GM21381 (cell line): ENCODE data around the gene EBI3.
"Not testable (repeated sequence)": the region's sequence is repeated elsewhere in the genome, so short reads cannot be mapped to it uniquely, and the experiment has no call there.

ENCODE experiments used
- ATAC-seq: cut with Tn5 transposase; IDR thresholded peaks from one replicate; pipeline ENCODE4 v1.9.1; 2021; ENCODE audit warnings: mild to moderate bottlenecking, moderate library complexity; ENCODE audit not compliant: unreplicated experiment

The EBI3 gene

DNA sequence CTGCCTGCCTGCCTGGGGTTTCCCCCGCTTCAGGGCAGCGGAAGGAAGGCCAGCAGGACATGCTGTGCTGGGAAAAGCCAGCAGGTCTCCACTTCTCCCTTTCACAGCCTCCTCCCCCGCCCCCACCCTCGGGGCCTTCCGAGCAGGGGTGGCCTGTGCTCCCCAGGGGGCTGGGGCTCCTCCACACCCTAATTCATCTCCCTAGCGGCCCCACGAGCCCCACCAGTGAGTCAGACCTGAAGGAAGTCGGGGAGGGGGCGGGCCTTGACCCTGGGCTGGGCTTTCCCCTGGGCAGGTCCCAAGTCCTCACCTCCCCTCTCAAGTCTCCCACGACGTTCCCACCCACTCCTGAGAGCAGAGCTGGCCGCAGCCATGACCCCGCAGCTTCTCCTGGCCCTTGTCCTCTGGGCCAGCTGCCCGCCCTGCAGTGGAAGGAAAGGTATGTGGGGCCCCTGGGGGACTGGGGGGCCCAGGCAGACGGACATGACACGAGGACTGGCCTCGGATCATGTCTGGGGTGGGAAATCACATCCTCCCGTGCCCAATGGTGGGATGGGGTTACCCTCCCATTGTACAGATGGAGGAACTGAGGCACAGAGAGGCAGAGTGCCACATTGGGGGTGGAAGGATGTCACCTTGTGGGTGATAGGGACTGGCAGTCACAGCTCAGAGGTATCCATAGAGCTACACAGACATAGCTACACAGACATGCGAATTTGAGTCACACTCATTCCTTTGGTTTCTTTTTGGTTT is at the start of gene EBI3:
TSS of gene EBI3 (plus strand) at position 345 of the 753 bp plus-strand sequence. CDS start at position 373, 28 bp downstream.
- peak; percentile 53 for ATAC-seq

DNA sequence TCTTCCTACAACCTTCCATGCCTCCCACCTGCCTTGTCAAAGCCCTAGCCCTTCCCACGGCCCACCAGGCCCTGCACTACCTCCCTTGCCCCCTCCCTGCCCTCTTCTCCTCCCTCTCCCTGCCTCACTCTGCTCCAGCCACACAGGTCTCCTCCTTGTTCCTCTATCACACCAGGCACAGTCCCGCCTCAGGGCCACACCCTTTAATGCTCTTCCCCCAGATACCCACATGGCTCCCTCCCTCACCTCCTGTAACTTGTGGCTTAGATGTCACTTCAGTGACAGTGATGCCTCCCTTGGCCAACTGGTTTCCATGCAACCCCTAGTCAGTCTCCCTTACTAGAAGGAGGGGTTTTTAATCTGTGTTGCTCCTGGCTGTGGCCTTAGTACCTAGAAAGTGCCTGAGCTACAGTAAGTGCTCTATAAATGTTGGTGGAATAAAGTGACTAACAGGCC is 48.2 kb upstream of the EBI3 start:
- no peak for ATAC-seq

DNA sequence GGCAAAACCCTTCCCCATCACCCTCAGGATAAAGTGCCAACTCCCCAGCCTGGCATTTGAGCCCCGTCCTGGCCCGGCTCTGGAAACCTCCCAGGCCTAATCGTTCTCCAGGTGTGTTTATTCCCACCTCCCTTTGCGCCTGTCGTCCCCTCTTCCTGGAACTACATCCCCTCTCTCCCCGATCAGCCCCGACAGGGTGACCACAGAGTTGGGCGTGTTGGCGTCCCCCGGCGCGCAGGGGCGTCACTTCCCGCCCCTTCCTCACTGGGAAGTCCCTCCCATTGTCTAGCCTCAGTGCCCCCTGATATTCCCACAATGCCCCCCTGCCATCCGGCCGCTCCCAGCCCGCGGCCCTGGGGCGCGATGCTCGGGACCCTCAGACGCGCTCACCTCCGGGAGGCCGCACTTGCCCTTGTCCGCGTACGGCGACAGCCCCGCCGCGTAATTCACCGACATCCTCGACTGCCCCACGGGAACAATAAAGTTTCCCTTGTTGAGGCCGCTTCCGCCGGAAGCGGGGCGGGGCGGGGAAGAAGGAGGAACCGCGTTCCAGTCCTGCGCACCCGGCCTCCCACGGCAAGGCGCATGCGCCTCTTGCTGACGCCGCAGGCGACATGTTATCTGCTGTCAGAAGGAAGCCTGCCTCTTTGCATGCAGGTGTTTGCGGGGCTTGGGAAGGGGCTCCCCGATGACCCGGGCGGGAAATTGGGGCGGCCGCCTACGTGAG is 47.1 kb upstream of the EBI3 start, which contains the start of the genes ANKRD24 and SIRT6:
TSS of gene ANKRD24 (plus strand) at position 606 of the 727 bp plus-strand sequence. CDS start 3,737 bp downstream, outside the sequence.
TSS of gene SIRT6 (minus strand) at position 480 of the 727 bp plus-strand sequence. CDS start at position 456, 24 bp downstream.
- peak; percentile 62 for ATAC-seq

DNA sequence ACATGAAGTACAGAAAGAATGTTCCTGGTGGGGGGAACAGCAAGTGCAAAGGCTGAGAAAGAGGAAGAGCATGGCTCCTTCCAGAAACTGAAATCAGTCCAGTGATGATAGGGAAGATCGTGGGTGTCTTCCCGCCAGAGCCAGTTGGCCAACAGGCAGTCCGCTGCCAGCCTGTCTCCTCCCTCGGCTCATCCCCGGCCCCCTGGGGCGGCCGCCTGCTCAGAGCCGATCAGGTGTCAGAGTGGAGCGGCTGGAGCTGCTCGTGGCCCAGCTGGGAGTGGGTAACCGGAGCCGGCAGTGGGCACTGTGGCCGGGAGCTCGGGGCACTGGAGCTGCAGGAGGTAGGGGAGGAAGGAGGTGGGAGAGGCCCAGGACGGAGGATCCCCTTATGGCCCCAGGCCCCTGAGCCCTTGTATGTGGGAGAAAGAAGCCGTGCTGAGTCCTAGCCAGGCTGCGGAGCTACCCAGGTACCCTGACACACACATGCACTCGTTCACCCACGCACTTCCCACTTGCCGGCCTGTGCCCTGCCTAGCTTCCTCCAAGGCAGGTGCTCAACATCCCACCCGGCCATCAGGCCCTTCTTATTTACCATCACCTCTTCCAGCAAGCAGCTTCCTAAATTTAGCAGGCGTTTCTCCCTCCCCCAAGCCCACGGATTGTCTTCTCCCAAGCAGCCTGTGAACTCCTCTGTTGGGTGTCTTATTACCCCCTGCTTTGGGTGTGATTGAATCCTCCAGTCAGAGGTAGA is 45.2 kb upstream of the EBI3 start:
- ATAC-seq = no peak

DNA sequence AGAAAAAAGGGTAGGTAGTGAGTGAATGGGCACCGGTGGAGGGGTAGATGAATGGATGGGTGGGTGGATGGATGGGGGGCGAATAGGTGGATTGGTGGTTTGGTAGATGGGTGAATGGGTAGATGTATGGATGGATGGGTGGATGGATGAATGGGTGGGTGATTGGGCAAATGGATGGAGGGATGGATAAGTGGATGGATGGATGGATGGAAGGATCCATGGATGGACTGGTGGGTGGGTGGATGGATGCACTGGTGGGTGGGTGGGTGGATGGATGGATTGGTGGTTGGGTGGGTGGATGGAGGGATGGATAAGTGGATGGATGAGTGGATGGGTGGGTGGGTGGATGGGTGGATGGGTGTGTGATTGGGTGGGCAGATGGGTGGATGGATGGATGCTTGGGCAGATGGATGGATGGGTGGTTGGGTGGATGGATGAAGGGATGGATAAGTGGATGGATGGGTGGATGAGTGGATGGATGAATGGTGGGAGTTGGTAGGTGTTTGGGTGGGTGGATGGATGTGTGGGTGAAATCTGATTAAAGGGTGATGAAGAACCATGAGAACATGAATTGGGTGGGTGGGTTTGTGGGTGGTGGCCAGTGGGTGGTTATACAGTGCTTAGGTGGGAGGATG is 44.5 kb upstream of the EBI3 start:
- ATAC-seq = no peak

DNA sequence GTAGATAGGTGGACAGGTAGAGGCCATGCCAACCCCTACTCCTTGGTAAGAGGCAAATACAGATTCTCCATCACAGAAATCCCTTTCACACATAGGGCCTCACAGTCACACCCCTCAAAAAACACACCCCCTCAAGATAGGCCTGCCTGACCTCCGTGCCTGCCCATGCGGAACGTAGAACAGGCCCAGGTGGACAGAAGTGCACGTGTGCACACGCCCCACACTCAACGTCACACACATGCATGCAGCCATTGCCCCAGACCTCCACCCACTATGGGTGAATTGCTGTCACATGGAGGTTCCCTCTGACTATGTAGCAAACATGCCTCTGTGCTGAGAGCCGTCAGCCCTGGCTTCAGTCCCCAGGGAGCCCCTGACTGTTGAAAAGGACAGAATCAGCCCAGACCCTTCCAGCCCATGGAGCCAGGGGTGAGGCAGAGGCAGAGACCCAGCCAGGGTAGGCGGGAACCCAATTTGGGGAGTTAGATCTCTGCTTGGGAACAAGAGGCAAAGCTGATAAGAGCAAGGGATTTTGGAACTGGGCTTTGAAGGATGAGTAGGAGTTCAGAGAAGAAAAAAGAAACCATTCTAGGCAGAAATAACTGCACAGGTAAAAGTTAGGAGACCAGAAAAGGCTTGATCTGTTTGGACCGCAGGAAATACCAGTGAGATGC is 43.8 kb upstream of the EBI3 start:
- no peak for ATAC-seq

DNA sequence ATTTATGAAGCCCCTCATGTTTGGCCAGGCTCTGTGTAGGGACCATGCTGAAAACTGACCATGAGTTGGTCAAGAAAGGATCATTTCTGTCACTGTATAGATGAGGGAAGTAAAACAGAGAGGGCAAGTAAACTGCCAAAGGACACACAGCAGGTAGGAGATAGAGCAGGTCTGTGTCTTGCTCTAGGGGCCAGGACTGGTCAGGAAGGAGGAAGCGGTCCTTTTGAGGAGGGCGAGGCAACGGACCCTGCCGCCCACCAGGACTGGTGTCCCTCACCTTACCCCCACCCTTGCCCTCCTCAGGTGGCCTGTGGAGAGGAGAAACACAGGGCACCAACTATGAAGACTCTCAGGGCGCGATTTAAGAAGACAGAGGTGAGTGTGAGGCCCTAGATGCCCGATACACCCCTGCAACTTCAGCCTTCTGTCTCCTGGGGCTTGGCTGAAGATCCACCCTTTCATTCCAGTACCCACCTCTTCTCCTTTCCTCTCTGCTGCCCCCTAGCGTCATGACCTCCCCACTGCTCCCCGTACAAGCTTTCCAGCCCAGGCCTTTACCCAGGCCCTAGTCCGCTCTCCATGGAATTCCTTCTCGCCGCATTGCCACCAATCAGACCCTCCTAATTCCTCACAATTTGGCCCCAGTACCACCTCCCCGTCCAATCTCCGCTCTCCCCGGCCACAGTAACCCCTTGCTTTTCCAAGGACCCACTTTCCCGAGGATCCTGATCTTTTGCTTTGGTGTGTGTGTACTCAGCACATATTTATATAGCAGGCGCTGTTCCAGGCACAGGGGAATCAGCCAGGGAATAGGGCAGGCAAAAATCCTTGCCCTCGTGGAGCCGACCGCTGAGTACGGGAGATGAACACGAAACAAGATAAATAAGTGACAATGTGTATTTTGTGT is 43.0 kb upstream of the EBI3 start:
- ATAC-seq = no peak

DNA sequence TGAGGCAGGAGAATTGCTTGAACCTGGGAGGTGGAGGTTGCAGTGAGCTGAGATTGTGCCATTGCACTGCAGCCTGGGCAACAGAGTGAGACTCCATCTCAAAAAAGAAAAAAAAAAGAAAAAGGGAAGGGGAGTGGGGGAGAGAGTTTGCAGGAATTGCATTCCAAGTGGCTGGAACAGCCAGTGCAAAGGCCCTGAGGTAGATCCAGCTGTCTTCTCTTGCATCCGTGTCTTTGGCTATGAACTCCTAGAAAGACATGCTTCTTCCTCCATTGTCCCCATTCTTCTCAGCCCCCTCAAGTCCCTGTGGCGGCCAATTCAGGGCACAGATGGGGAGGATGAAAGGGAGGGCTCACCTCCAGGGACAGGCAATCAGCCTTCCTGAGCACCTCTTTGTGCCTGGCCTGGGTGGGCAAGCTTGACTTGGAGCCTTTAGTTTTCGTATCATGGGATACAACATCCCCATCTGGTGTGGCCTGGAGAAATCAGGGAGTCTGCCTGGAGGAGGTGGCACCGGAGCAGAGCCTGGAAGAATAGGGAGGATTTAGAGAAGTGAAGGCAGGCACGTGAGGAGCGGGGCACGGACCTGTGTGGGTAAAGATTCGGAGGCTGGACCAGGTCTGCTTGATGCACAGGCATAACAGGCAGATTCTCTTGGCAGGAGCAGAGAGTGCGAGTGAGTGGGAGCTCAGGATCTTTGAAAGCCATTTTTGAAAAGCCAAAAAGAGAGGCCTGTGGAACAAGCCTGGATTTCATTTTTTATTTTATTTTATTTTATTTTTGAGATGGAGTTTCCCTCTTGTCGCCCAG is 41.8 kb upstream of the EBI3 start:
- no peak for ATAC-seq

DNA sequence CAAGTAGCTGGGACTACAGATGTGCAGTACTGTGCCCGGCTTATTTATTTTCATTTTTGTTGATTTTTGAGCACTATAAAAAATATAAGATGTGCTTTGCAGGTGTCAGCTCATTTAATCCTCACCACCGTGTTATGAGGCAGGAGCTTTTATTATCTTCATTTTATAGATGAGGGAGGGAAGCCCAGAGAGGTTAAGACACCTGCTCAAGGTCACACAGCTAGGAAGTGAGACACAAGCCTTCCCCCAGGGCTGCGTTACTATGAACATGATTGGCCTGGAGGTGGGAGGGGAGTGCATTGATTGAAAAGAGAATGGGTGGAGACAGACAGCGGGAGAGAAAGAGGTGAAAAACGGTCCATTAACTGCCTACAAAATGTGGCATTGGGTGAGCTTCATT is 39.7 kb upstream of the EBI3 start:
- ATAC-seq = no peak

DNA sequence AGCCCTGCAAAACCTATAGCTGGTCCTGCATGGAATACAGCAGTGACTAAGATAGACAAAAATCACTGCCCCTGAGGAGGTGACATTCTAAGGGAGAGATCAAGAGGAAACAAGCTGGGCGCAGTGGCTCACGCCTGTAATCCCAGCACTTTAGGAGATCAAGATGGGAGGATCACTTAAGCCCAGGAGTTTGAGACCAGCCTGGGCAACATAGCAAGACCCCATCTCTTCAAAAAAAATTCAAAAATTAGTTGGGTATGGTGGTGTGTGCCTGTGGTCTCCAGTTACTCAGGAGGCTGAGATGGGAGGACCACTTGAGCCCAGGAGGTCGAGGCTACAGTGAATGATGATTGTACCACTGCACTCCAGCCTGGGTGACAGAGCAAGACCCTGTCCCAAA is 36.8 kb upstream of the EBI3 start:
- not testable (repeated sequence) for ATAC-seq

DNA sequence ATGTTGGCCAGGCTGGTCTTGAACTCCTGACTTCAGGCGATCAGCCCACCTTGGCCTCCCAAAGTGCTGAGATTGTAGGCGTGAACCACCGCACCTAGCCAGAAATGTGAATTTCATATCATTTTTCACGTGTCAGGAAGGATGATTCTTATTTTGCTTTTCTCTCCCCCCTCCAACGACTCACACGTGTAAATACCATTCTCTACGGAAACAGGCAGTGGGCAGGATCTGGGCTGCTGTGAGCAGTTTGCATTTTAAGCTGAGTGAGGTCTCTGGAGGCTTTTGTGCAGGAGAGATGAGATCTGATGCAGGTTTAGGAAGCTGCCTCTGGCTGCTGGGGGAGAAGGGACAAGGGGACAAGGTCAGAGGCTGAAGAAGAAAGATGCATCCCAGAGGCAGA is 35.0 kb upstream of the EBI3 start:
- ATAC-seq = no peak

DNA sequence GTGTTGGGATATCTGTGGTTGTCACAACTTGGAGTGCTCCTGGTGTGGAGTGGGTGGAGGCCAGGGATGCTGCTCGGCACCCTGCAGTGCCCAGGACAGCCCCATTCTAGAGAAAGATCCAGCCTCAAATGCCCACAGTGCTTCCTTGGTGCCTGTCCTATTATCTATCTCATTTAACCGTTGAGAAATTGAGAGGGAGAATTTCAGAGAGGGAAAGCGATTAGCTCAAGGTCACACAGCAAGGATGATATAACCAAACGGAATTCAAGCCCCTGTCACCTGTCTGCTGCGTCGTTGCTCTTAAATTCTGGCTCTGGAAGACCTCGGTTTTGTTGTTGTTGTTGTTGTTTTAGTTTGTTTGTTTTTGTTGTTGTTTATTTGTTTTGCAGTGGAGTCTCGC is 33.3 kb upstream of the EBI3 start:
- no peak for ATAC-seq

DNA sequence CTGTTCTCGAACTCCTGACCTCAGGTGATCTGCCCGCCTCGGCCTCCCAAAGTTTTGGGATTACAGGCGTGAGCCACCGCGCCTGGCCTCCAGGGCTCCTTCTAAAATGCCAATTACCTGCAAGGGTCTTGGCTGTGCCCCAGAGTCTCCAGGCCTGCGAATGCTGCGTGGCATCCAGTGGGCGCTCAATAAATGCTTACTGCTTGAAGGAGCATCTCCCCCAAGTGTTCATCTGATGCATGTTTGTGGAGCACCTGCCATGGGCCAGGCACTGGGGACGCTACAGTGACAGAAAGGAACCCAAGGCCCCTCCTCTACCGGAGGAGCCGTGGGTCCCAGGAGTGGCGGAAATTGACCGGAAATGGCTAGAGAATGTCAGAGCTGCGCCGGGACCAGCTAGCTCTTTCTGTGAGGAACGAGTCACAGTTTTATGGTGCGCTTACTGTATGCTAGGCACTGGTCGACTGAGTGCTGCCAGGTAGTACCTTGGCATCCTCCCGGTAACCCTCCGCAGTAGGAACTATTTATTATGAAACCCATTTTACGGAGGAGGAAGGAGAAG is 32.7 kb upstream of the EBI3 start:
- ATAC-seq = no peak

DNA sequence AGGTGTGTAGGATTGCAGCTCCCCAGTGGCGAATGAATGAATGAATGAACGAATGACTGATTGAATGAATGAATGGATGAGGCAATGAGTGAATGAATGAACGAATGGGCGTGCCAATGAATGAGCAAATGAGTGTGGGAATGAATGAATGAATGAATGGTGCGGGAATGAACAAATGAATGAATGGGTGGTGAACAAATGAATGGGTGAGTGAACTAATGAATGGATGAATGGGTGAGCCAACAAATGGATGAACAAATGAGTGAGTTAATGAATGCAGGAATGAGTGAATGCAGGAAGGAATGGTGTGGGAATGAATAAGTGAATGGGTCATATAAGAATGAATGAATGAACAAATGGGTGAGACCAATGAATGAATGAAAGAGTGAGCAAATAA is 32.1 kb upstream of the EBI3 start:
- ATAC-seq = no peak

DNA sequence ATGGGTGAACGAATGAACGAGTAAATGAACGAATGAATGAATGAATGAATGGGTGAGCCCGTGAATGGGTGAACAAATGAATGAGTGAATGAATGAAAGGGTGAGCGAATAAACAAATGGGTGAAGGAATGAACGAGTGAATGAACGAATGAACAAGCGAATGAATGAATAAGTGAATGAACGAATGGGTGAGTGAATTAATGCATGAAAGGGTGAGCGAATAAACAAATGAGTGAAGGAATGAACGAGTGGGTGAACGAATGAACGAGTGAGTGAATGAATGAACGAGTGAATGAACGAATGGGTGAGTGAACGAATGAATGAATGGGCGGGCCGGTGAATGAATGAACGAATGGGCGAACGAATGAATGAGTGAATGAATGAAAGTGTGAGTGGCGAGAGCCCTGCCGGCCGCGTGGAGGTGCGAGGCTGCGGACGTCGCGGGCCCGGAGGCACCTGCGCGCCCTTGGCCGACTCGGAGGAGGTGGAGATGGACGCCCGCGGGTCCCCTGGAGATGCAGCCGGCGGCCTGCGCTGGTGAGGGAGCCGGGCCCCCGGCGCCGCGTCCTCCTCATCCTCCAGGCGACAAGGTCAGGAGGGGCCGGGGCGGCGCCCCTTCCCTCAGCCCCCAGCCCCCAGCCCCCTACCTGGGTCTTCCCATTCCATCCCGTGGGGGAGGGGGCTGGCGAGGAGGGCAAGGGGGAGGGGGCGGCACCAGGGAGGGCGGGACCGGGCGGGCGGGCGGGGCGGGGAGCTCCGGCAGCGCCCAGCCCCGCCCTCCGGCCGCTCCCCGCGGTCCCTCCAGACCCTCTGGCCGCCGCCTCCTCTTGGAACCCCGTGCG is 31.5 kb upstream of the EBI3 start:
- no peak for ATAC-seq

DNA sequence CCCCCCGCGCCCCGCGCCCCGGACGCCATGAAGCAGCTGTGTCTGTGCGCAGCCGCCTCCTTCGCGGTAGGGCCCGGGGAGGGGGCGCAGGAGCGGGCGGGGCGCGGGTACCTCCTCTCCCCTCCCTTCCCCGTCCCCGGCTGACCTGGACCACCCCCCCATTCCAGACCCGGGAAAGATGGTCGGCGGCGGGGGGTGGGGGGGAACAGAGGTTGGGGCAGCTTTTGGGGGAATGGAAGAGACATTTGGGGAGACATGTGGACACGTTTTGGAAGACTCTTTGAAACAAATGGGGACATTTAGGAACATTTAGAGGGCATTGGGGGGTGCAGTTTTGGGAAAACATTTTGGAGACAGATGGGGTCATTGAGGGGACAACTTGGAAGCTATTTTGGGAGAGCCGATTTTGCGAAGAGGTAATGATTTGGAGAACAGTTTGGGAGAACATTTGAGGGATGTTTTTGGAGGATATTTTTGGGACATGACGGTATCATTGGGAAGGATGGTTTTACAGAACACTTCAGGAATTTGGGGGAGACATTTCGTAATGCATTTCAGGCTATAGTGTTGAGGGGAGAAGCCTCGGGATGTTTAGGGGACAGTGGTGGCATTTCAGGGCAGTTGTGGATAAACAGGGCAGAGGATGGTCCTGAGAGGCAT is 30.7 kb upstream of the EBI3 start:
- no peak for ATAC-seq
